SHP77 treated with DMSO at 0.1 percent for 48 hours (cell line): ENCODE data around the gene RPL22L1.
"Not testable (repeated sequence)": the region's sequence is repeated elsewhere in the genome, so short reads cannot be mapped to it uniquely, and the experiment has no call there.

ENCODE experiments used
- DNase-seq: peaks from one replicate; lab custom pipeline; 2025; lab: John Stamatoyannopoulos, UW

The RPL22L1 gene

GRCh38 chr3:170877311-170877710, 7.3 kb upstream of the RPL22L1 start:
- not testable (repeated sequence) for DNase-seq

GRCh38 chr3:170876537-170876936, 6.5 kb upstream of the RPL22L1 start:
- DNase-seq = no peak

- DNase-seq = no peak
Observed at GRCh38 chr3:170869239-170869590, 780 bp downstream of the RPL22L1 start.

- DNase-seq = no peak
Observed at GRCh38 chr3:170868577-170869238, 1.3 kb downstream of the RPL22L1 start.

- no peak for DNase-seq
Observed at GRCh38 chr3:170867143-170867937, 2.7 kb downstream of the RPL22L1 start.

GRCh38 chr3:170866499-170866898, 3.5 kb downstream of the RPL22L1 start:
- no peak for DNase-seq

- no peak for DNase-seq
Observed at GRCh38 chr3:170865209-170866094, 4.5 kb downstream of the RPL22L1 start.

- DNase-seq = no peak
Observed at GRCh38 chr3:170864525-170865208, 5.3 kb downstream of the RPL22L1 start.

- DNase-seq = no peak
Observed at GRCh38 chr3:170863816-170864215, 6.2 kb downstream of the RPL22L1 start.

- no peak for DNase-seq
Observed at GRCh38 chr3:170862618-170863374, 7.2 kb downstream of the RPL22L1 start.

- DNase-seq = no peak
Observed at GRCh38 chr3:170858599-170858998, 11.4 kb downstream of the RPL22L1 start.

- DNase-seq = no peak
Observed at GRCh38 chr3:170852324-170852723, 17.7 kb downstream of the RPL22L1 start.

- DNase-seq = no peak
Observed at GRCh38 chr3:170848292-170848917, 21.6 kb downstream of the RPL22L1 start.

- DNase-seq = no peak
Observed at GRCh38 chr3:170844377-170844776, 25.6 kb downstream of the RPL22L1 start.

- DNase-seq = no peak
Observed at GRCh38 chr3:170840291-170840859, 29.6 kb downstream of the RPL22L1 start.

- DNase-seq = no peak
Observed at GRCh38 chr3:170839518-170840100, 30.4 kb downstream of the RPL22L1 start.

GRCh38 chr3:170836491-170836890, 33.5 kb downstream of the RPL22L1 start:
- no peak for DNase-seq

- DNase-seq = no peak
Observed at GRCh38 chr3:170835336-170835735, 34.7 kb downstream of the RPL22L1 start.

GRCh38 chr3:170830580-170830979, 39.4 kb downstream of the RPL22L1 start:
- no peak for DNase-seq
